HL-60 (cell line): ENCODE measurements around the gene ITFG1.

Experiments
- DNase-seq, 2 experiments: peaks; one replicate each; pipeline ENCODE4 v3.0.0-alpha.2; 2010 to 2020; ENCODE audit warnings: low read depth in 1 of 2, low spot score in 1 of 2
- H3K27ac ChIP-seq: fragments of 250-450 bp; sonication (Bioruptor Pico); replicated peaks from 2 replicates; pipeline ENCODE4 v1.5.1; 2020; ENCODE audit warnings: mild to moderate bottlenecking, moderate library complexity
- H3K27me3 ChIP-seq: fragments of 250-450 bp; sonication (Bioruptor Pico); 2 replicates; pipeline ENCODE4 v1.5.1; 2021; ENCODE audit warnings: mild to moderate bottlenecking, moderate library complexity; ENCODE audit not compliant: insufficient read depth, poor library complexity, severe bottlenecking
- H3K4me3 ChIP-seq: replicated peaks from 2 replicates; pipeline ENCODE4 v1.5.1; 2011; ENCODE audit warnings: mild to moderate bottlenecking, control low read depth, low read length; ENCODE audit not compliant: insufficient read depth
- GABPA ChIP-seq: IDR thresholded peaks from 2 replicates; pipeline ENCODE4 v1.6.1; 2012; ENCODE audit warnings: low read depth
- POLR2AphosphoS5 ChIP-seq: IDR thresholded peaks from 2 replicates; pipeline ENCODE4 v1.6.1; 2012; ENCODE audit warnings: low read depth
- SPI1 ChIP-seq: IDR thresholded peaks from 2 replicates; pipeline ENCODE4 v1.6.1; 2012; ENCODE audit warnings: low read depth, mild to moderate bottlenecking, borderline replicate concordance
- TF ChIP-seq, protein P1 (sequence below): IDR thresholded peaks from one replicate; pipeline ENCODE4 v1.5.1; 2011; ENCODE audit warnings: low read length, control low read depth, inconsistent platforms; ENCODE audit not compliant: insufficient read depth
- TF ChIP-seq, protein P2 (sequence below): IDR thresholded peaks from 2 replicates; pipeline ENCODE4 v1.6.1; 2012; ENCODE audit warnings: low read depth; ENCODE audit not compliant: insufficient replicate concordance

The ITFG1 gene

GRCh38 chr16:47127541-47127940, 333.3 kb downstream of the ITFG1 start:
- DNase-seq: no peak
- H3K27me3 ChIP-seq: no peaks in the 10 kb centered on the region
- no peak overlapping the region for H3K27ac ChIP-seq
- TF ChIP-seq, protein P1, sequence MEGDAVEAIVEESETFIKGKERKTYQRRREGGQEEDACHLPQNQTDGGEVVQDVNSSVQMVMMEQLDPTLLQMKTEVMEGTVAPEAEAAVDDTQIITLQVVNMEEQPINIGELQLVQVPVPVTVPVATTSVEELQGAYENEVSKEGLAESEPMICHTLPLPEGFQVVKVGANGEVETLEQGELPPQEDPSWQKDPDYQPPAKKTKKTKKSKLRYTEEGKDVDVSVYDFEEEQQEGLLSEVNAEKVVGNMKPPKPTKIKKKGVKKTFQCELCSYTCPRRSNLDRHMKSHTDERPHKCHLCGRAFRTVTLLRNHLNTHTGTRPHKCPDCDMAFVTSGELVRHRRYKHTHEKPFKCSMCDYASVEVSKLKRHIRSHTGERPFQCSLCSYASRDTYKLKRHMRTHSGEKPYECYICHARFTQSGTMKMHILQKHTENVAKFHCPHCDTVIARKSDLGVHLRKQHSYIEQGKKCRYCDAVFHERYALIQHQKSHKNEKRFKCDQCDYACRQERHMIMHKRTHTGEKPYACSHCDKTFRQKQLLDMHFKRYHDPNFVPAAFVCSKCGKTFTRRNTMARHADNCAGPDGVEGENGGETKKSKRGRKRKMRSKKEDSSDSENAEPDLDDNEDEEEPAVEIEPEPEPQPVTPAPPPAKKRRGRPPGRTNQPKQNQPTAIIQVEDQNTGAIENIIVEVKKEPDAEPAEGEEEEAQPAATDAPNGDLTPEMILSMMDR: no peak
- no peak for TF ChIP-seq POLR2AphosphoS5
- TF ChIP-seq GABPA: no peak
- TF ChIP-seq, protein P2, sequence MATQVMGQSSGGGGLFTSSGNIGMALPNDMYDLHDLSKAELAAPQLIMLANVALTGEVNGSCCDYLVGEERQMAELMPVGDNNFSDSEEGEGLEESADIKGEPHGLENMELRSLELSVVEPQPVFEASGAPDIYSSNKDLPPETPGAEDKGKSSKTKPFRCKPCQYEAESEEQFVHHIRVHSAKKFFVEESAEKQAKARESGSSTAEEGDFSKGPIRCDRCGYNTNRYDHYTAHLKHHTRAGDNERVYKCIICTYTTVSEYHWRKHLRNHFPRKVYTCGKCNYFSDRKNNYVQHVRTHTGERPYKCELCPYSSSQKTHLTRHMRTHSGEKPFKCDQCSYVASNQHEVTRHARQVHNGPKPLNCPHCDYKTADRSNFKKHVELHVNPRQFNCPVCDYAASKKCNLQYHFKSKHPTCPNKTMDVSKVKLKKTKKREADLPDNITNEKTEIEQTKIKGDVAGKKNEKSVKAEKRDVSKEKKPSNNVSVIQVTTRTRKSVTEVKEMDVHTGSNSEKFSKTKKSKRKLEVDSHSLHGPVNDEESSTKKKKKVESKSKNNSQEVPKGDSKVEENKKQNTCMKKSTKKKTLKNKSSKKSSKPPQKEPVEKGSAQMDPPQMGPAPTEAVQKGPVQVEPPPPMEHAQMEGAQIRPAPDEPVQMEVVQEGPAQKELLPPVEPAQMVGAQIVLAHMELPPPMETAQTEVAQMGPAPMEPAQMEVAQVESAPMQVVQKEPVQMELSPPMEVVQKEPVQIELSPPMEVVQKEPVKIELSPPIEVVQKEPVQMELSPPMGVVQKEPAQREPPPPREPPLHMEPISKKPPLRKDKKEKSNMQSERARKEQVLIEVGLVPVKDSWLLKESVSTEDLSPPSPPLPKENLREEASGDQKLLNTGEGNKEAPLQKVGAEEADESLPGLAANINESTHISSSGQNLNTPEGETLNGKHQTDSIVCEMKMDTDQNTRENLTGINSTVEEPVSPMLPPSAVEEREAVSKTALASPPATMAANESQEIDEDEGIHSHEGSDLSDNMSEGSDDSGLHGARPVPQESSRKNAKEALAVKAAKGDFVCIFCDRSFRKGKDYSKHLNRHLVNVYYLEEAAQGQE: no peak
- no peak for TF ChIP-seq SPI1
- no peak overlapping the region for H3K4me3 ChIP-seq

- Histone ChIP-seq H3K4me3 (no peak overlapping the region), H3K27me3 (no peaks in the 10 kb centered on the region), H3K27ac (no peak overlapping the region)
- DNase-seq: no peak
- TF ChIP-seq SPI1 (no peak), GABPA (no peak), POLR2AphosphoS5 (no peak)
- TF ChIP-seq, protein P1: no peak
- TF ChIP-seq, protein P2: no peak
These were observed 335.1 kb downstream of the ITFG1 start for GRCh38 chr16:47125757-47126156.

DNA sequence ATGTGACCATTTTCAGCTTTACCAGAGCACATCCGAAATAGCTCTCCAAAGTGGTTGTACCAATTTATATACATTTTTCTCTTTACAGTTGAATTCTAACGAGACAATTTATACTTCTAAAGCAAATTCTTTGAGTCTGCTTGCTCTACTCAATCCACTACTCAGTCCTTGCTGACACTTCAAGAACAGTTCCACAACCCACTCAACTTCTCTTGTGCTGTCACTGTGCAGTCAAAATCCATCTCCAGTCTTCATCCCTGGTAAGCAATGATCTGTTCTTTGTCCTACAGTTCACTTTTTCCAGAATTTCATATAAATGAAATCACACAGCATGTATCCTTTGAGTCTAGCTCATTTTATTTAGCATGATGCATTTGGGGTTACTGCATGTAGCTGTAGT, 347.7 kb downstream of the ITFG1 start:
- Histone ChIP-seq H3K4me3 (no peak overlapping the region), H3K27me3 (no peaks in the 10 kb centered on the region), H3K27ac (no peak overlapping the region)
- DNase-seq: no peak
- no peak for TF ChIP-seq SPI1
- TF ChIP-seq, protein P2: no peak
- TF ChIP-seq GABPA: no peak
- TF ChIP-seq, protein P1: no peak
- TF ChIP-seq POLR2AphosphoS5: no peak
